Stimulated activated CD8-positive, alpha-beta memory T cell treated with anti-CD3 and anti-CD28 coated beads, Interleukin-4, amount 100 ng/mL, for 4 hours (primary cell): ENCODE results near the gene CDK7.
"Not testable (repeated sequence)": the region's sequence is repeated elsewhere in the genome, so short reads cannot be mapped to it uniquely, and the experiment has no call there.

Experiments used
- DNase-seq, 2 donors: peaks; one replicate each; pipeline ENCODE4 v3.0.0-alpha.2; 2020; ENCODE audit warnings: low read depth in 2 of 2, low spot score in 1 of 2

Gene CDK7

DNA sequence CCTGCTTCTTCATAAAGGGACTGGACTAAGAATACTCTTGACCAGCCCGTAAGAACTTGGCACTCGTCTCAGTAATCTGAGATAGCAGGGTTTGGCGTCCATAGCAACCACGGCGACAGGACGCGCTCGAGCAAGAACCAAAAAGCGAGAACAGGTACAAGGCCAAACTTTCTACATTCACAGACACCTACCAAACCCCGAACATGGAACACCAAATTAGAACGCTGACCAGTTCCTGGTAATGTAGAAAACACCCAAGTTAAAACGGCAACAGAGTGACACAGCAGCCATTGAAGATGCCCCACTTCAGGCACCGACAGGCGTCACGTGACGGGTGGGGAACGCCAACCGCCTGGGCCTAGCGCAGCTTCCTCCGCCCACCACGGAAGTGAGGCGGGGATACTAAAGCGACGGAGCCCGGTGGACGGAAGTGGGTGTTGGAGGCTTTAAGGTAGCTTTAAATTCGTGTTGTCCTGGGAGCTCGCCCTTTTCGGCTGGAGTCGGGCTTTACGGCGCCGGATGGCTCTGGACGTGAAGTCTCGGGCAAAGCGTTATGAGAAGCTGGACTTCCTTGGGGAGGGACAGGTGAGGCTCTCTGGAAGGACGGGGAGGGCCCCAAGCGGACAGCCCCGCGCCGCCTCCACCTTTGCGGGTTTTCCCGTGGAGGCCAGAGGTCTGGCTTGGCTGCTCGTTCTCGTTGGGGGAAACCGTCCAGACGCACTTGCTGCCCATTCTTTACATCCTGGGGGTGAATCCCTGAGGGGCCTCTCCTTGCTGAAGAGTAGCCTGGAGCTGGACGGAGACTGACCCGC, at the start of gene CDK7:
CDK7 (plus strand) TSS at position 430 of the 812 bp plus-strand sequence; CDS start at position 520, 90 bp downstream.
- DNase-seq = peak; percentile 79 to 85

GRCh38 chr5:69187342-69187741, 47.3 kb upstream of the CDK7 start:
- DNase-seq = no peak

DNA sequence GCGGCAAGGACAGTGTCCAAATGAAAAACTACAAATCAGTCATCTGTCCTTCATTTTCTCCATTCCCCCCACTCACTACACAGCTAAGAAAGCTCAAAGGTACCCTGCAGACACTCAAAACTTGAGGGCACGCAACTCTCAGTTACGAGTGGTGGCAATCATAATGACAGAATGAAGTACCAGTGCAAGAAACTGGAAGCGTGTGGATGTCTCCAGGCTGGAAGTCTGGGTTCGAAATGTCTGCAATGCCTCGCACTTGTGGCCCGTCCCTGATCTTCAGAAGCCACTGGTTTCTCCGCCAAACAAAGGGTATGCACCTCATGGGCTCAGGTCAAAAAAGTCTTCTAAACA, 45.9 kb upstream of the CDK7 start:
- no peak for DNase-seq

DNA sequence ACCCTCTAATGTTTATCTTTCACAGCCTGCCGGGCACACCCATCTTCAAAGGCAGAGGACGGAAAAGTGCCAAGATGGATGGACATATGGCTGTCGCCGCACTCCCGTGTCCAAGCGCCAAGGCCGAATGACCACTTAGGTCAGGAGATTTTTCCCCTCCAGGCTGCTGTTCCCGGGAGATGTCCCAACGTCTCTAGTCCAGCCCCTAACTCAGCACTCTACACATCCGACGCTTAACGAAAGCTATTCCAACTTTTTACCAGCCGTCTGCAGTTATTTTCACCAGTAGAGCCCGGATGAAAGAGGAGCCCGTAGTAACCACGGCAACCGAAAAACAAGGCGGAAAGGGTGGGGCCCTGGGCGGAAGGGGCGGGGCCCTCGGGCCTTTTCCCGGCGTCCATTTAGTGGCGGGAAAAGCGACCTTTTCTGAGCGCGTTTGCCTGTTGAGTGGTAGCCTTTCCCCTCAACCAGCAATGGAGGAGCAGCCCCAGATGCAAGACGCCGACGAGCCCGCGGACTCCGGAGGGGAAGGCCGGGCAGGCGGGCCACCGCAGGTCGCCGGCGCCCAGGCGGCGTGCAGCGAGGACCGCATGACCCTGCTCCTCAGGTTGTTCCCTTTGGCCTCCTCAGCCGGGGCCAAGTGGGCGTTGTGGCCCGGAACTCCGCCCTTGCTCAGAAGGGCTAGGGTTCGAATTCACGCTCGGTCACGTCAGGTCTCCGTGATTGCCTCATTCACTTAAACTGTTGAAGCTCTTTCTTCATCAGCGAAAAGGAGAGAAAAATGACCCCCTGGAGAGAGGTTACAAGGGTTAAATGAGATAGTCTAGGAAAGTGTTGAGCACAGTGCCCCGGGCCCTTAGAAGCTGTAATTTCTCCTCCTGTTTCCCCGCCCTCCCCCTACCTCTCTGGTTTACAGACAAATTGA, 45.3 kb upstream of the CDK7 start, which contains the start of gene CENPH:
CENPH (plus strand) TSS at position 422 of the 925 bp plus-strand sequence; CDS start at position 474, 52 bp downstream.
- DNase-seq = peak; percentile 77 to 83

DNA sequence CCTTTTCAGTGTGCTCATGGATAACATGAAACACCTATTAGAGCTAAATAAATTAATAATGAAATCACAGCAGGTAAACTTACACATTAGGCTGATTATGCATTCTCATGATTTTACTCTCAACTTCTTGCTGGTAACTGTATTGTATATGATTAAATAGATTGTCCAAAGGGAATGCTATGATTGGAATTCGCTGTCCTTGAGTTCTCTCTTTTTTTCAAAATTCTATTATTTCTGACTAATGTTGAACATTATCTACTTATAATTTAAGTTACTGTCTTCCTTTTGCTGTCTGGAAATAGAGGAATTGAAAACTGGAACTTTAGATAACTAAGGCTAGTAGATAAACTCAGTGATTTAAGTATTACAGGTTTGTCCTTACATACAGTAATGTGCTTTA, 32.2 kb upstream of the CDK7 start:
- no peak for DNase-seq

GRCh38 chr5:69206528-69207190, 28.0 kb upstream of the CDK7 start:
- no peak for DNase-seq

- DNase-seq = no peak
These were observed 25.1 kb upstream of the CDK7 start for GRCh38 chr5:69209602-69210001.

GRCh38 chr5:69211200-69211599, 23.5 kb upstream of the CDK7 start:
- no peak for DNase-seq

DNA sequence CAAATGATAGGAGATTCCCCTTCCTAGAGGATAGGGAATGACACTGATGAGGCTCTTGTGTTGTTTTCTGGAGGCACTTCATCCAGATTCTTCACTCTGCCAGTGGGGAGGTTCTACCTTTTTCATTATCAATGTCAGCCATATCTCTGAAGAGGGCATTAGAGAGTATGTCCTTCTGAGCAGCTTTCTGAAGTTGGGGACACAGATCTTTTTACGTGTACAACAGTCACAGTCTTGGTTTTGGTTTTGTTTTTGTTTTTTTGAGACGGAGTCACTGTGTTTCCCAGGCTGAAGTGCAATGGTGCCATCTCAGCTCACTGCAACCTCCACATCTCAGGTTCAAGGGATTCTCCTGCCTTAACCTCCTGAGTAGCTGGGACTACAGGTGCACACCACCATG, 22.7 kb upstream of the CDK7 start:
- DNase-seq = no peak

GRCh38 chr5:69213513-69214215, 21.0 kb upstream of the CDK7 start:
- no peak for DNase-seq

GRCh38 chr5:69217151-69217511, 17.6 kb upstream of the CDK7 start:
- DNase-seq = no peak

- peak; percentile 92 for DNase-seq
These were observed 16.8 kb upstream of the CDK7 start for GRCh38 chr5:69217548-69218526.

GRCh38 chr5:69219939-69220338, 14.7 kb upstream of the CDK7 start:
- DNase-seq = no peak

DNA sequence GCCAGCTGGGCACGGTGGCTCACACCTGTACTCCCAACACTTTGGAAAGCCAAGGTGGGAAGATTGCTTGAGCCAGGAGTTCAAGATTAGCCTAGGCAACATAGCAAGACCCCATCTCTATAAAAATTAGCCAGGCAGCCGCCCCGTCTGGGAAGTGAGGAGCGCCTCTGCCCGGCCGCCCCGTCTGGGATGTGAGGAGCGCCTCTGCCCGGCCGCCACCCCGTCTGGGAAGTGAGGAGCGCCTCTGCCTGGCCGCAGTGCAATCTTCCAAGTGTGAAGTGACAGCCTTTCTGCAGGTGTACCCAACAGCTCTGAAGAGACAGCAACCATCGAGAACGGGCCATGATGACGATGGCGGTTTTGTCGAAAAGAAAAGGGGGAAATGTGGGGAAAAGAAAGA, 14.3 kb upstream of the CDK7 start:
- DNase-seq = not testable (repeated sequence)

DNA sequence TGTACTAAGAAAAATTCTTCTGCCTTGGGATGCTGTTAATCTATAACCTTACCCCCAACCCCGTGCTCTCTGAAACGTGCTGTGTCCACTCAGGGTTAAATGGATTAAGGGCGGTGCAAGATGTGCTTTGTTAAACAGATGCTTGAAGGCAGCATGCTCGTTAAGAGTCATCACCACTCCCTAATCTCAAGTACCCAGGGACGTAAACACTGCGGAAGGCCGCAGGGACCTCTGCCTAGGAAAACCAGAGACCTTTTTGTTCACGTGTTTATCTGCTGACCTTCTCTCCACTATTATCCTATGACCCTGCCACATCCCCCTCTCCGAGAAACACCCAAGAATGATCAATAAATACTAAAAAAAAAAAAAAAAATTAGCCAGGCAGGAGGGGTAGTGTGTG, 13.9 kb upstream of the CDK7 start:
- not testable (repeated sequence) for DNase-seq

DNA sequence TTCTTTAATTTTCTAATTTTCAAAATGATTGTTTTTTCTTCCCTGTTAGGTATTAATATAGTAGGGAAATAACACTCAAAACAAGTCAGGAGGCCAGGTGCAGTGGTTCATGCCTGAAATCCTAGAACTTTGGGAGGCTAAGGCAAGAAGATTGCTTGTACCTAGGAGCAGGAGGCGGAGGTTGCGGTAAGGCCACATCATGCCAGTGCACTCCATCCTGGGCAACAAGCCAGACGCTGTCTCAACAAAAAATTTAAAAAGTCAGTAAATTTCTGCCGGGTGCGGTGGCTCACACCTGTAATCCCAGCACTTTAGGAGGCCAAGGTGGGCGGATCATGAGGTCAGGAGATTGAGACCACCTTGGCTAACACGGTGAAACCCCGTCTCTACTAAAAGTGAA, 10.2 kb upstream of the CDK7 start:
- DNase-seq = no peak

- DNase-seq = no peak
These were observed 8.8 kb upstream of the CDK7 start for GRCh38 chr5:69225860-69226259.

DNA sequence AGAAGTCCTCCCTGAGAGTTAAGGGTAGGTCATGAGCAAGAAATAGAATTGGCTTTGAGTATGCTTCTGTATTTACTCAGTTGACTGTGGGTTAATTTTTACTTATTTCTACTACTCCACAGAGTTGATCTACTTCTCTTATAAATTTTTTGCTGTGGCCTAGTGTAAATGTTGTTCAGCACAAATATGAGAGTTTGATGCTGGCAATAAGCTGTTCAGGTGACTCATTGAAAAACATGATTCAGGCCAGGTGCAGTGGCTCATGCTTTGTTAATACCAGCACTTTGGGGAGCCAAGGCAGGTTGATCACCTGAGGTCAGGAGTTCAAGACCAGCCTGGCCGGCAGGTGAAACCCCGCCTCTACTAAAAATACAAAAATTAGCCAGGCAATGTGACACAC, 4.5 kb upstream of the CDK7 start:
- DNase-seq = no peak

DNA sequence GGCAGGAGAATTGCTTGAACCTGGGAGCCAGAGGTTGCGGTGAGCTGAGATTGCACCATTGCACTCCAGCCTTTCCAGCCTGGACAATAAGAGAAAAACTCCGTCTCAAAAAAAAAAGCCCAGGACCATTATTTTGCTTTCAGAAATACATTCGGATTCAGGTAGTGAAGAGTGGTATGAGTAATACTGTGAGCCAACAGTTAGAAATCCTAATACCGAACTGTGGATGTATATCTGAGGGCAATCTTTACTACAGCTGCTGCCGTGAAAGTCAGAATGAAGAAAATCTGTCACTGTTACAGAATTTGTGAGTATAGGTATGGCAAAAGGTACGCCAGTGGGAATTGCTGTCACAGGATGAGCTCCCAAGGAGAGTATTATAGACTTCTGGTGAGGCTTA, 3.4 kb upstream of the CDK7 start:
- no peak for DNase-seq

DNA sequence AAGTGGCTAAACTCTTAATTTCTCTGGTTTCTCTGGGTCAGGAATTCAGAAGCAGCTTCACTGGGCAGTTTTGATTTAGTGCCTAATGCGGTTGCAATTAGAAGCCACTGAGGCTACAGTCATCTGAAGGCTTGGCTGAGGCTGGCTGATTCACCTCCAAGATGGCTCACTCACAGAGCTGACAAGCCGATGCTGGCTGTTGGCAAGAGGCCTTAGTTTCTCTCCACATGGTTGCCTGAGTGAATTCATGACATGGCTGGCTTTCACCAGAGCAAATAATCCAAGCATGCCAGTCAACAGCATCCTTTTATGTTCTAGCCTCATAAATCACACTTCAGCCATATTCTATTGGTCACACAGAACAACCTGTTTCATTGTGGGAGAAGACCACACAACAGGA, 2.8 kb upstream of the CDK7 start:
- DNase-seq = no peak
